OCI-LY7 (cell line): Measurements from ENCODE around the gene OR51G2. TPM values are rescaled to one million over a fixed set of nuclear protein-coding genes. Genes with fewer than 3 reads are reported as not detected.
"Not testable (repeated sequence)": the region's sequence is repeated elsewhere in the genome, so short reads cannot be mapped to it uniquely, and the experiment has no call there.

Source experiments
- BruUV-seq: library from RNA; stranded (reverse); fragments of 400-500 nt; replicated peaks from 2 replicates; lab custom pipeline; 2021; lab: Mats Ljungman, UMichigan
- CTCF ChIA-PET: fragments of 300-600 bp; sonication (Branson Sonifier 250); formaldehyde crosslinking; loops from one replicate; lab custom pipeline; 2022; ENCODE audit warnings: antibody characterized with exemption; ENCODE audit not compliant: unreplicated experiment; lab: Charles Lee
- POLR2A ChIA-PET: fragments of 300-600 bp; sonication (Branson Sonifier 250); formaldehyde crosslinking; loops from one replicate; lab custom pipeline; 2022; ENCODE audit warnings: antibody characterized with exemption; lab: Charles Lee
- DNase-seq: peaks from one replicate; pipeline ENCODE4 v3.0.0-alpha.2; 2015; ENCODE audit warnings: low spot score
- H2AFZ ChIP-seq: fragments of 200-600 bp; sonication (generic), shearing (Covaris generic); 2 replicates; pipeline ENCODE4 v1.6.1; 2014; ENCODE audit warnings: mild to moderate bottlenecking, antibody characterized with exemption, low read length, moderate library complexity
- H3K27ac ChIP-seq: fragments of 200-600 bp; sonication (generic); 2 replicates; pipeline ENCODE4 v1.5.1; 2014; ENCODE audit warnings: mixed run types, low read depth, mild to moderate bottlenecking, moderate library complexity, low read length, inconsistent platforms; ENCODE audit not compliant: poor library complexity, severe bottlenecking
- H3K36me3 ChIP-seq: fragments of 200-600 bp; sonication (generic); 2 replicates; pipeline ENCODE4 v1.6.1; 2014; ENCODE audit warnings: mild to moderate bottlenecking, antibody characterized with exemption, low read length, moderate library complexity, mixed read lengths; ENCODE audit not compliant: insufficient read depth
- H3K4me1 ChIP-seq: fragments of 200-600 bp; sonication (generic); 2 replicates; pipeline ENCODE4 v1.5.1; 2014; ENCODE audit warnings: mild to moderate bottlenecking, low read length; ENCODE audit not compliant: insufficient read depth, poor library complexity, severe bottlenecking
- H3K4me2 ChIP-seq: fragments of 200-600 bp; sonication (generic); 2 replicates; pipeline ENCODE4 v1.6.1; 2014; ENCODE audit warnings: mild to moderate bottlenecking, low read length
- H3K4me3 ChIP-seq: fragments of 200-600 bp; sonication (generic); 2 replicates; pipeline ENCODE4 v1.5.1; 2014; ENCODE audit warnings: mild to moderate bottlenecking, low read depth, low read length; ENCODE audit not compliant: poor library complexity, severe bottlenecking
- H3K79me2 ChIP-seq: fragments of 200-600 bp; sonication (generic); 2 replicates; pipeline ENCODE4 v1.6.1; 2016; ENCODE audit warnings: low read depth, mild to moderate bottlenecking, low read length, moderate library complexity, mixed read lengths; ENCODE audit not compliant: insufficient read depth
- H3K9me2 ChIP-seq: fragments of 200-600 bp; sonication (generic); 2 replicates; pipeline ENCODE4 v1.6.1; 2016; ENCODE audit warnings: mild to moderate bottlenecking, low read length, mixed read lengths; ENCODE audit not compliant: insufficient read depth
- H3K9me3 ChIP-seq: fragments of 200-600 bp; sonication (generic); 2 replicates; pipeline ENCODE4 v1.6.1; 2014; ENCODE audit warnings: mild to moderate bottlenecking, mixed run types, low read length, mixed read lengths
- H4K20me1 ChIP-seq: fragments of 200-600 bp; sonication (generic); 2 replicates; pipeline ENCODE4 v1.6.1; 2014; ENCODE audit warnings: mild to moderate bottlenecking, antibody characterized with exemption, low read length, moderate library complexity, mixed read lengths; ENCODE audit not compliant: insufficient read depth
- EZH2phosphoT487 ChIP-seq: fragments of 200-600 bp; sonication (generic); IDR thresholded peaks from 2 replicates; pipeline ENCODE4 v1.6.1; 2018; ENCODE audit warnings: low read depth, borderline replicate concordance, mild to moderate bottlenecking, mixed run types, antibody characterized with exemption, low read length, moderate library complexity, mixed read lengths
- intact Hi-C: fragments of 100-400 bp; cut with micrococcal nuclease; formaldehyde crosslinking; loops from one replicate; pipeline ENCODE4 v1.10.0; 2022; ENCODE audit not compliant: unreplicated experiment
- total RNA-seq, 2 experiments: library from RNA; depleted of rRNA in 1 of 2; stranded (reverse); fragments of >200 nt in 1 of 2; shearing (Covaris generic) in 1 of 2; gene quantifications; 2 replicates each; pipeline ENCODE4 v1.2.3, GENCODE V29; 2014 to 2022
- TF ChIP-seq, protein P1 (sequence below): fragments of 200-600 bp; sonication (generic); conservative IDR thresholded peaks from 2 replicates; pipeline ENCODE4 v1.5.1; 2014; ENCODE audit warnings: mild to moderate bottlenecking, antibody characterized with exemption, low read length, moderate library complexity, mixed read lengths

Gene OR51G2
- total RNA-seq, 2 experiments from 2014 or later = not detected

- Histone ChIP-seq H3K36me3 (no peaks in the 10 kb centered on the region), H3K9me3 (no peaks in the 10 kb centered on the region), H2AFZ (no peak overlapping the region), H3K4me2 (no peak overlapping the region), H3K27ac (no peak overlapping the region), H3K79me2 (no peaks in the 10 kb centered on the region), H3K4me1 (no peaks in the 10 kb centered on the region), H3K4me3 (no peak overlapping the region), H4K20me1 (no peaks in the 10 kb centered on the region), H3K9me2 (no peaks in the 10 kb centered on the region)
- POLR2A ChIA-PET = no interaction called here
- CTCF ChIA-PET = no interaction called here
- DNase-seq = no peak
- no TSS peak for BruUV-seq
- intact Hi-C loops = no loop called here
- no peak for TF ChIP-seq EZH2phosphoT487
- TF ChIP-seq, protein P1, sequence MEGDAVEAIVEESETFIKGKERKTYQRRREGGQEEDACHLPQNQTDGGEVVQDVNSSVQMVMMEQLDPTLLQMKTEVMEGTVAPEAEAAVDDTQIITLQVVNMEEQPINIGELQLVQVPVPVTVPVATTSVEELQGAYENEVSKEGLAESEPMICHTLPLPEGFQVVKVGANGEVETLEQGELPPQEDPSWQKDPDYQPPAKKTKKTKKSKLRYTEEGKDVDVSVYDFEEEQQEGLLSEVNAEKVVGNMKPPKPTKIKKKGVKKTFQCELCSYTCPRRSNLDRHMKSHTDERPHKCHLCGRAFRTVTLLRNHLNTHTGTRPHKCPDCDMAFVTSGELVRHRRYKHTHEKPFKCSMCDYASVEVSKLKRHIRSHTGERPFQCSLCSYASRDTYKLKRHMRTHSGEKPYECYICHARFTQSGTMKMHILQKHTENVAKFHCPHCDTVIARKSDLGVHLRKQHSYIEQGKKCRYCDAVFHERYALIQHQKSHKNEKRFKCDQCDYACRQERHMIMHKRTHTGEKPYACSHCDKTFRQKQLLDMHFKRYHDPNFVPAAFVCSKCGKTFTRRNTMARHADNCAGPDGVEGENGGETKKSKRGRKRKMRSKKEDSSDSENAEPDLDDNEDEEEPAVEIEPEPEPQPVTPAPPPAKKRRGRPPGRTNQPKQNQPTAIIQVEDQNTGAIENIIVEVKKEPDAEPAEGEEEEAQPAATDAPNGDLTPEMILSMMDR = no peak
These were observed 38.2 kb upstream of the OR51G2 start for GRCh38 chr11:4957396-4957795.

GRCh38 chr11:4955613-4956012 lies 36.5 kb upstream of the OR51G2 start, which contains the start of gene OR51A2:
OR51A2 (minus strand) TSS chr11:4955713; CDS start chr11:4955713, 0 bp downstream.
- intact Hi-C loops, H3K79me2 ChIP-seq, BruUV-seq: not testable (repeated sequence)

GRCh38 chr11:4947505-4947904 lies 28.4 kb upstream of the OR51G2 start, which contains the start of gene OR51A4:
OR51A4 (minus strand) TSS chr11:4947605; CDS start chr11:4947100, 505 bp downstream.
- Histone ChIP-seq H2AFZ (no peak within 1 kb of the TSS), H3K36me3 (no peaks in the 10 kb centered on the region), H4K20me1 (no peaks in the 10 kb centered on the region), H3K27ac (no peak within 1 kb of the TSS), H3K9me3 (no peaks in the 10 kb centered on the region), H3K4me1 (no peaks in the 10 kb centered on the region), H3K79me2 (no peaks in the 10 kb centered on the region), H3K4me2 (no peak within 1 kb of the TSS), H3K4me3 (no peak within 1 kb of the TSS), H3K9me2 (no peaks in the 10 kb centered on the region)
- ChIA-PET POLR2A (no interaction called here), CTCF (no interaction called here)
- TF ChIP-seq, protein P1 = no peak
- TF ChIP-seq EZH2phosphoT487 = no peak
- no peak for DNase-seq
- no TSS peak for BruUV-seq
- intact Hi-C loops = no loop called here

More at GRCh38 chr11:4955613-4956012, 36.5 kb upstream of the OR51G2 start, which contains the start of gene OR51A2:
- H3K4me3 ChIP-seq, H3K27ac ChIP-seq, POLR2A ChIA-PET, H3K4me2 ChIP-seq, H2AFZ ChIP-seq, H3K4me1 ChIP-seq, H3K36me3 ChIP-seq, H3K9me3 ChIP-seq, H3K9me2 ChIP-seq, CTCF ChIA-PET, DNase-seq, H4K20me1 ChIP-seq: not testable (repeated sequence)
